Natural killer cell treated with Interleukin-12 subunit alpha and Interleukin-12 subunit beta and Interleukin-15 and Interleukin-18, amount 100 ng/mL, for 72 hours (primary cell): ENCODE results near the gene EXOC3L1. TPM values are rescaled to one million over a fixed set of nuclear protein-coding genes. Genes with fewer than 3 reads are reported as not detected.

ENCODE experiments used
- ATAC-seq, 2 donors: fragments of 150-1000 bp; cut with Tn5 transposase in 1 of 2; sonication (Bioruptor Pico), chemical (Tn5 transposase) in 1 of 2; 2 replicates each; pipeline ENCODE4 v1.10.0; 2021
- DNase-seq: peaks from one replicate; pipeline ENCODE4 v3.0.0; 2022; ENCODE audit warnings: low spot score
- H3K27ac Mint-ChIP-seq, 2 donors: 1 replicate in 1 of 2; 2 replicates in 1 of 2; pipeline ENCODE4 v1.8.0; 2022; ENCODE audit warnings: mixed read lengths in 2 of 2, mild to moderate bottlenecking in 1 of 2, moderate library complexity in 1 of 2
- H3K27me3 Mint-ChIP-seq, 2 donors: 1 replicate in 1 of 2; 2 replicates in 1 of 2; pipeline ENCODE4 v1.8.0; 2022; ENCODE audit warnings: mixed read lengths in 2 of 2
- H3K36me3 Mint-ChIP-seq: one replicate; pipeline ENCODE4 v1.8.0; 2022; ENCODE audit warnings: mixed read lengths
- H3K4me1 Mint-ChIP-seq, 2 donors: 1 replicate in 1 of 2; 2 replicates in 1 of 2; pipeline ENCODE4 v1.8.0; 2022; ENCODE audit warnings: low read depth in 2 of 2, mixed read lengths in 2 of 2, mild to moderate bottlenecking in 1 of 2
- H3K4me3 Mint-ChIP-seq: one replicate; pipeline ENCODE4 v1.8.0; 2022; ENCODE audit warnings: mixed read lengths
- H3K9me3 Mint-ChIP-seq: 2 replicates; pipeline ENCODE4 v1.8.0; 2022; ENCODE audit warnings: mixed read lengths
- total RNA-seq, 2 donors: library from RNA; stranded (reverse); gene quantifications; one replicate each; pipeline ENCODE4 v1.2.3, GENCODE V29; 2022

The EXOC3L1 gene
- total RNA-seq, 2 donors from 2014 or later = 0.38 TPM; not detected in 1

GRCh38 chr16:67164599-67165061, 25.3 kb downstream of the EXOC3L1 start, which contains the start of gene HSF4:
Gene HSF4 (plus strand): TSS chr16:67164745. CDS start chr16:67164812, 67 bp downstream.
- no peak for DNase-seq

GRCh38 chr16:67163999-67164558, 25.9 kb downstream of the EXOC3L1 start:
- DNase-seq (no peak), ATAC-seq (no peak)
- Mint-ChIP-seq H3K27ac (no peak overlapping the region), H3K4me3 (peak overlapping the region; percentile 44), H3K9me3 (no peaks in the 10 kb centered on the region), H3K27me3 (peaks cover 16 to 18% of the 10 kb centered on the region in 2 donors), H3K36me3 (no peaks in the 10 kb centered on the region), H3K4me1 (peaks cover 5 to 23% of the 10 kb centered on the region in 2 donors)

More at GRCh38 chr16:67164599-67165061, 25.3 kb downstream of the EXOC3L1 start, which contains the start of gene HSF4:
- peaks cover 16 to 18% of the 10 kb centered on the region in 2 donors for H3K27me3 Mint-ChIP-seq
- peak within 1 kb of the TSS; percentile 44 for H3K4me3 Mint-ChIP-seq
- no peaks in the 10 kb centered on the region for H3K9me3 Mint-ChIP-seq
- no peak within 1 kb of the TSS for H3K27ac Mint-ChIP-seq
- no peak for ATAC-seq
- no peaks in the 10 kb centered on the region for H3K36me3 Mint-ChIP-seq
- peaks cover 5 to 24% of the 10 kb centered on the region in 2 donors for H3K4me1 Mint-ChIP-seq

- DNase-seq (no peak), ATAC-seq (no peak)
- Mint-ChIP-seq H3K36me3 (no peaks in the 10 kb centered on the region), H3K4me1 (peaks cover 11 to 29% of the 10 kb centered on the region in 2 donors), H3K9me3 (no peaks in the 10 kb centered on the region), H3K27ac (no peak overlapping the region), H3K4me3 (peak overlapping the region; percentile 44), H3K27me3 (peaks cover 14 to 15% of the 10 kb centered on the region in 2 donors)
Measured at GRCh38 chr16:67163164-67163998, 26.6 kb downstream of the EXOC3L1 start.

GRCh38 chr16:67162506-67163163, 27.3 kb downstream of the EXOC3L1 start:
- Mint-ChIP-seq H3K4me1 (peaks cover 18 to 36% of the 10 kb centered on the region in 2 donors), H3K27ac (no peak overlapping the region), H3K36me3 (no peaks in the 10 kb centered on the region), H3K9me3 (no peaks in the 10 kb centered on the region), H3K27me3 (peaks cover 9 to 12% of the 10 kb centered on the region in 2 donors), H3K4me3 (no peak overlapping the region)
- DNase-seq (no peak), ATAC-seq (no peak)

- Mint-ChIP-seq H3K27me3 (peaks cover 5 to 9% of the 10 kb centered on the region in 2 donors), H3K36me3 (no peaks in the 10 kb centered on the region), H3K9me3 (no peaks in the 10 kb centered on the region), H3K27ac (no peak overlapping the region), H3K4me1 (peaks cover 27 to 45% of the 10 kb centered on the region in 2 donors), H3K4me3 (no peak overlapping the region)
- no peak for ATAC-seq
- DNase-seq = no peak
Measured at GRCh38 chr16:67161595-67162058, 28.3 kb downstream of the EXOC3L1 start.

GRCh38 chr16:67158637-67159600, 31.0 kb downstream of the EXOC3L1 start:
- Mint-ChIP-seq H3K9me3 (no peaks in the 10 kb centered on the region), H3K36me3 (no peaks in the 10 kb centered on the region), H3K4me1 (peaks cover 27 to 40% of the 10 kb centered on the region in 2 donors), H3K4me3 (peak overlapping the region; percentile 92), H3K27ac (peak overlapping the region; percentile 98 to 99), H3K27me3 (peaks cover 0 to 4% of the 10 kb centered on the region in 2 donors)
- peak; percentile 65 to 79 for ATAC-seq
- peak; percentile 93 for DNase-seq

GRCh38 chr16:67157892-67158635, 31.9 kb downstream of the EXOC3L1 start:
- Mint-ChIP-seq H3K36me3 (no peaks in the 10 kb centered on the region), H3K4me3 (peak overlapping the region; percentile 92), H3K4me1 (peaks cover 30 to 46% of the 10 kb centered on the region in 2 donors), H3K27me3 (peaks cover 1 to 6% of the 10 kb centered on the region in 2 donors), H3K27ac (peak overlapping the region; percentile 98 to 99), H3K9me3 (no peaks in the 10 kb centered on the region)
- DNase-seq (no peak), ATAC-seq (no peak)

- peaks cover 34 to 50% of the 10 kb centered on the region in 2 donors for H3K4me1 Mint-ChIP-seq
Measured at GRCh38 chr16:67157106-67157748, 32.7 kb downstream of the EXOC3L1 start.

GRCh38 chr16:67156143-67156844, 33.6 kb downstream of the EXOC3L1 start:
- peaks cover 7 to 11% of the 10 kb centered on the region in 2 donors for H3K27me3 Mint-ChIP-seq
- DNase-seq (no peak), ATAC-seq (no peak)
- no peak overlapping the region for H3K27ac Mint-ChIP-seq
- H3K36me3 Mint-ChIP-seq = no peaks in the 10 kb centered on the region
- no peak overlapping the region for H3K4me3 Mint-ChIP-seq
- H3K9me3 Mint-ChIP-seq = no peaks in the 10 kb centered on the region
- peaks cover 34 to 48% of the 10 kb centered on the region in 2 donors for H3K4me1 Mint-ChIP-seq

More at GRCh38 chr16:67157106-67157748, 32.7 kb downstream of the EXOC3L1 start:
- peak overlapping the region; percentile 92 for H3K4me3 Mint-ChIP-seq
- peaks cover 7 to 9% of the 10 kb centered on the region in 2 donors for H3K27me3 Mint-ChIP-seq
- H3K36me3 Mint-ChIP-seq = no peaks in the 10 kb centered on the region
- H3K9me3 Mint-ChIP-seq = no peaks in the 10 kb centered on the region
- H3K27ac Mint-ChIP-seq = peak overlapping the region; percentile 98 to 99
- no peak for DNase-seq
- ATAC-seq = no peak

GRCh38 chr16:67155295-67156142, 34.4 kb downstream of the EXOC3L1 start:
- no peaks in the 10 kb centered on the region for H3K9me3 Mint-ChIP-seq
- no peak overlapping the region for H3K27ac Mint-ChIP-seq
- peaks cover 29 to 42% of the 10 kb centered on the region in 2 donors for H3K4me1 Mint-ChIP-seq
- ATAC-seq (peak; percentile 60 to 64), DNase-seq (peak; percentile 78)
- H3K4me3 Mint-ChIP-seq = peak overlapping the region; percentile 44
- peaks cover 7 to 12% of the 10 kb centered on the region in 2 donors for H3K27me3 Mint-ChIP-seq
- H3K36me3 Mint-ChIP-seq = no peaks in the 10 kb centered on the region
